NCI-H2171 treated with DMSO at 0.1 percent for 48 hours (cell line): ENCODE results near the gene ADM5.
"Not testable (repeated sequence)": the region's sequence is repeated elsewhere in the genome, so short reads cannot be mapped to it uniquely, and the experiment has no call there.

ENCODE experiments used
- DNase-seq: peaks from one replicate; lab custom pipeline; 2025; lab: John Stamatoyannopoulos, UW

Gene ADM5

GRCh38 chr19:49701271-49701786, 11.9 kb downstream of the ADM5 start:
- DNase-seq = no peak

- DNase-seq = no peak
These were observed 15.7 kb downstream of the ADM5 start for GRCh38 chr19:49704888-49705642.

DNA sequence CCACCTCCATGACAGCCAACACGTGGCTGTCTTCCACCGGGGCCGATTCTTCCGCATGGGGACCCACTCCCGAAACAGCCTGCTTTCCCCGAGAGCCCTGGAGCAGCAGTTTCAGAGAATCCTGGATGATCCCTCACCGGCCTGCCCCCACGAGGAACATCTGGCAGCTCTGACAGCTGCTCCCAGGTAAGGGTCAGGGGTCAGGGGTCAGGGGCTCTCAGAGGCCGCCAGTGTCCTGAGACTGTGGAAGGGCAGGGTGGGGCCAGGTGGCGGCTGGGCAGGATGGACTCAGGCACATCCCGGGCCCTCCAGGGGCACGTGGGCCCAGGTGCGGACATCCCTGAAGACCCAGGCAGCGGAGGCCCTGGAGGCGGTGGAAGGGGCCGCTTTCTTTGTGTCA, 16.5 kb downstream of the ADM5 start:
- DNase-seq = no peak

GRCh38 chr19:49710372-49710951, 21.1 kb downstream of the ADM5 start:
- no peak for DNase-seq

DNA sequence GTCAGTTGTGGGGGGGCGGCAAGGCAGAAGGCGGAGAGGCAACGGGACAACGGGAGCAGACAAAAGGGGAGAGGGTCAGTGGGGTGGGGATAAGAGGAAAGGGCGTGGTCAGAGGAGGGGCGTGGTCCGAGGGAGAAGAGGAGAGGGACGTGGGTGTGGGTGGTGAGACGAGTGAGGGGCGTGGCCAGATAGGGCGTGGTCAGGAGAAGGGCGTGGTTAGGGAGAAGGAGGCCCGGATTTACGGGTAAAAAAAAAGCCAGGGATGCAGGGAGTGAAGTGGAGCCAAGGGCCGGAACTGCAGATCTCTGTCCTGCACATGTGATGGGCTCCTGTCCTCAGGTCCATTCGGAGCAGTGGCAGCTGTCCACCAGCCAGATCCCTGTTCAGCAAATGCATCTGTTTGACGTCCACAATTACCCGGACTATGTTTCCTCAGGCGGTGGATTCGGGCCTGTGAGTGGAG, 23.0 kb downstream of the ADM5 start:
- DNase-seq = no peak

- no peak for DNase-seq
These were observed 23.9 kb downstream of the ADM5 start for GRCh38 chr19:49713236-49713845.

DNA sequence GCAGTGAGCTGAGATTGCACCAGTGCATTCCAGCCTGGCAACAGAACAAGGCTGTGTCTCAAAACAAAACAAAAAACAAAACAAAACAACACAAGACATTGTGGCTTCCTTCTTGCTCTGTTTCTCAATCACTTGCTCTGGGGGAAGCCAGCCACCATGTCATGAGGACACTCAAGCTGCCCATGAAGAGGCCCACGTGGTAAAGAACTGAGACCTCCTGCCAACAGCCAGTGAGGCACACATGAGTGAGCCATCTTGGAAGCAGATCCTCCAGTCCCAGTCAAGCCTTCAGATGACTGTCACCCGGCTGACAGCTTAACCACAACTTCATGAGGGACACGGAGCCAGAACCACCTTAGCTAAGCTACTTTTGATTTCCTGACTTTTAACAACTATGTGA, 26.8 kb downstream of the ADM5 start:
- DNase-seq = no peak

DNA sequence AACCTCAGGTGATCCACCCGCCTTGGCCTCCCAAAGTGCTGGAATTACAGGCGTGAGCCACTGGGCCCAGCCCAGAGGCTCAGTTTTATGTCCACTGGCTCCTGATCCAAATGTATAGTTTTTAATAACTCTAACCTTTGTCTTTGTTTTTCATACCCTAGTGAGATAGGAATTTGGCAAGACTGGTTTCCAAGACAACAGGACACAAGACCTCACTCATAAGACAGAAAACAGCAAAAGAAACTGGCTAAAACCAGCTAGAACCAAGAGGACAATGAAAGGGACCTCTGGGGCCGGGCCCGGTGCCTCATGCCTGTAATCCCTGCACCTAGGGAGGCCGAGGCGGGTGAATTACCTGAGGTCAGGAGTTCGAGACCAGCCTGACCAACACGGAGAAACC, 29.1 kb downstream of the ADM5 start:
- no peak for DNase-seq

DNA sequence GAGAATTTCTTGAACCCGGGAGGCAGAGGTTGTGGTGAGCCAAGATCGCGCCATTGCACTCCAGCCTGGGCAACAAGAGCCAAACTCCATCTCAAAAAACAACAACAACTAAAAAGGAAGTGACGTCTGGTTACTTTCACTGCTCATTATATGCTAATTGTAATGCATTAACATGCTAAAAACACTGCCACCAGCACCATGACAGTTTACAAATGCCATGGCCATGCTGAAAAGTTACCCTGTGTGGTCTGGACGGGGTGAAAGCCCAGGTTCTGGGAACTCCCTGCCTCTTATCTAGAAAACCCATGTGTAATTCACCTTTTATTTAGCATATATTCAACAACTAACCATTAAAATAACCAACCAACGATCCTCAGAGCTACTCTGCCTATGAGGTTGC, 29.6 kb downstream of the ADM5 start:
- no peak for DNase-seq

GRCh38 chr19:49719420-49719819, 30.0 kb downstream of the ADM5 start:
- not testable (repeated sequence) for DNase-seq

- no peak for DNase-seq
These were observed 38.0 kb downstream of the ADM5 start for GRCh38 chr19:49727217-49728030.

- no peak for DNase-seq
These were observed 40.8 kb downstream of the ADM5 start for GRCh38 chr19:49730166-49730565.

DNA sequence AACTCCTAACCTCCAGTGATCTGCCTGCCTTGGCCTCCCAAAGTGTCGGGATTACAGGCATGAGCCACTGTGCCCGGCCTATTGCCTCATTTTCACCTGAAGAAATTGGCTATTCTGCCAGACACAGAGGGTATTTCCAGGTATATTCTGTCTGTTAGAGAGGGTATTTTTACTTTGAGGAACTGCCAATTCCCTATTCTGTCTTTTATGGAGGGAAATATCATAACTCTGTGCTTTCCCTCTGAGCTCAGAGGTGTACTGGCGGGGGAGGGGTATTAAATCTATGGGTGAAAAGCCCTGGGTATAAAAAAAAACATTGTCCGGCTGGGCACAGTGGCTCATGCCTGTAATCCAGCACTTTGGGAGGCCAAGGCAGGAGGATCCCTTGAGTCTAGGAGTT, 48.9 kb downstream of the ADM5 start:
- DNase-seq = no peak

GRCh38 chr19:49739098-49739497, 49.7 kb downstream of the ADM5 start:
- no peak for DNase-seq

- no peak for DNase-seq
These were observed 50.5 kb downstream of the ADM5 start for GRCh38 chr19:49739933-49740332.
